Gastrocnemius medialis (tissue), 4 donors: ENCODE measurements around the gene ZNF689. TPM values are rescaled to one million over a fixed set of nuclear protein-coding genes. Genes with fewer than 3 reads are reported as not detected.
A peak's percentile ranks its signal among the peaks of the same experiment; 100 is the strongest.

Experiments
- ATAC-seq, 2 donors: fragments of 150-250 bp; one replicate each; pipeline ENCODE4 v1.9.1; 2016
- DNase-seq, 2 donors: peaks; one replicate each; pipeline ENCODE4 v3.0.0-alpha.2; 2019
- H3K27ac ChIP-seq, 4 donors: fragments of 200-600 bp; sonication (generic); 1 replicate in 1 of 4; 2 replicates in 3 of 4; pipeline ENCODE4 v1.5.1; 2016 to 2018; ENCODE audit warnings: mild to moderate bottlenecking in 2 of 4, moderate library complexity in 1 of 4
- H3K27me3 ChIP-seq, 3 donors: fragments of 200-600 bp; sonication (generic) in 2 of 3; 1 replicate in 1 of 3; 2 replicates in 2 of 3; pipeline versions ENCODE4 v1.5.1 to v1.6.0; 2016 to 2019; ENCODE audit warnings: mild to moderate bottlenecking in 1 of 3, moderate library complexity in 1 of 3
- H3K36me3 ChIP-seq, 2 donors: fragments of 200-600 bp; sonication (generic) in 1 of 2; one replicate each; pipeline ENCODE4 v1.5.1; 2017 to 2018
- H3K4me1 ChIP-seq, 2 donors: fragments of 200-600 bp; sonication (generic) in 1 of 2; one replicate each; pipeline ENCODE4 v1.5.1; 2016 to 2017; ENCODE audit warnings: mild to moderate bottlenecking in 2 of 2
- H3K4me3 ChIP-seq, 4 donors: fragments of 200-600 bp; sonication (generic) in 3 of 4; 1 replicate in 1 of 4; 2 replicates in 3 of 4; pipeline ENCODE4 v1.5.1; 2016 to 2019; ENCODE audit warnings: mild to moderate bottlenecking in 2 of 4
- H3K9me3 ChIP-seq, 3 donors: fragments of 200-600 bp; sonication (generic) in 2 of 3; 1 replicate in 1 of 3; 2 replicates in 2 of 3; pipeline ENCODE4 v1.5.1; 2016 to 2019
- CTCF ChIP-seq, 5 experiments: fragments of 450-650 bp in 3 of 5; fragments of 200-600 bp in 2 of 5; sonication (generic) in 2 of 5; IDR thresholded peaks in 4 of 5; conservative IDR thresholded peaks in 1 of 5; 1 replicate in 4 of 5; 2 replicates in 1 of 5; pipeline ENCODE4 v1.5.1; 2016 to 2019; ENCODE audit warnings: antibody characterized with exemption in 5 of 5, mild to moderate bottlenecking in 3 of 5, moderate library complexity in 3 of 5
- POLR2A ChIP-seq, 2 donors: fragments of 450-650 bp; IDR thresholded peaks; one replicate each; pipeline ENCODE4 v1.6.1; 2017; ENCODE audit warnings: antibody characterized with exemption in 2 of 2, mild to moderate bottlenecking in 2 of 2, moderate library complexity in 2 of 2
- in situ Hi-C, 4 donors: fragments of 200-750 bp; cut with MboI; loops; one replicate each; pipeline versions ENCODE4 v1.15.0 to v1.8.0; 2017; ENCODE audit warnings: low sequenced_read_pairs in 4 of 4
- intact Hi-C: fragments of 100-400 bp; cut with DNase I; formaldehyde crosslinking; loops from one replicate; pipeline ENCODE4 v1.15.1; 2023; ENCODE audit warnings: low total_unique reads
- total RNA-seq, 4 donors: library from RNA; depleted of rRNA; stranded (reverse); fragments of >200 nt; gene quantifications; one replicate each; pipeline versions ENCODE4 v1.1.0 to v1.2.3, GENCODE V29; 2016

Gene ZNF689
- total RNA-seq, 4 donors from 2014 or later, result 2.9 to 6.3 (median 6.1) TPM

DNA sequence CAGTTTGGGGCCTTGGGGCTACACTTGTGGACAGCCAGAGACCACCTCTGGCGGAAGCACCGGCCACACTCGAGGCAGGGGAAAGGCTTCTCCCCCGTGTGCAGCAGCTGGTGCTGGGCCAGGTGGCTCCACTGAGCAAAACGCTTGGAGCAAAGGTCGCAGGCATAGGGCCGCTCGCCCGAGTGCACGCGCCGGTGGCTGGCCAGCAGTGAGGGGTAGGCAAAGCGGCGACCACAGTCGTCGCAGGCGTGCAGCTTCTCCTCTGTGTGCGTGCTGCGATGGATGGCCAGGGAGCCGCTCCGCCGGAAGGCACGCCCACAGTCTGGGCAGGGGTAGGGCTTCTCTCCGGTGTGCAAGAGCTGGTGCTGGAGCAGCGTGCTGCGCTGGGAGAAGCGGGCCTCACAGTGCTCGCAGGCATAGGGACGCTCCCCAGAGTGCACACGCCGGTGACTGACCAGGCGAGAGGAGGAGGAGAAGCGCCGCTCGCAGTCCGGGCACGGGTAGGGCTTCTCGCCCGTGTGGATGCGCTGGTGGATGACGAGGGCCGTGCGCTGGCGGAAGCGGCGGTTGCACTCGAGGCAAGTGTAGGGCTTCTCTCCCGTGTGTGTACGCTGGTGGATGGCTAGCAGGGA is 5.8 kb downstream of the ZNF689 start:
- Histone ChIP-seq H3K4me3 (no peak overlapping the region), H3K27me3 (no peaks in the 10 kb centered on the region), H3K36me3 (peaks cover 0 to 51% of the 10 kb centered on the region in 2 donors), H3K27ac (no peak overlapping the region), H3K4me1 (no peaks in the 10 kb centered on the region), H3K9me3 (no peaks in the 10 kb centered on the region)
- TF ChIP-seq POLR2A (IDR thresholded peaks at IDR 0.05) (no peak), CTCF (IDR thresholded peaks at IDR 0.05 in 4 of 5, conservative IDR thresholded peaks at IDR 0.05 in 1 of 5) (no peak)
- in situ Hi-C loops (no loop called here), intact Hi-C loops (no loop called here)
- DNase-seq (no peak), ATAC-seq (no peak)

DNA sequence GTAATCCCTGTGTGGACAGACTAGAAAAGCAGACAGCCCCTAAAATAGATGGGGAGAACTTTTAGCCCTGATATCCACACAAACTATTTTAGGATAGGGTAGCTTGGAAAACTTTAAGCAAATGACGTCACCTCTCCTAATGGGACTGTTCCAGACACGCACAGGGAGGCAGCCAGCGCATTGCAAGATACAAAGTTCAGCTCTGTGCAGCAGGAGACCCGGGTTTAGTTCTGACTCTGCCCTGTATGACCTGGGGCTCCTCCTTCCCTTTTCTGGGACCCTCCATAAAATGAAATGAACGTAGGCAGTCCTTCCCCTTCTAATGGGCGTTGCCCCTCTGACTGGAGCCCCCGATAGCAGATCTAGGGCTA is 6.3 kb downstream of the ZNF689 start:
- ATAC-seq (no peak), DNase-seq (no peak)
- Histone ChIP-seq H3K9me3 (no peaks in the 10 kb centered on the region), H3K4me3 (no peak overlapping the region), H3K4me1 (no peaks in the 10 kb centered on the region), H3K27ac (no peak overlapping the region), H3K27me3 (no peaks in the 10 kb centered on the region), H3K36me3 (peaks cover 0 to 51% of the 10 kb centered on the region in 2 donors)
- TF ChIP-seq POLR2A (IDR thresholded peaks at IDR 0.05) (no peak), CTCF (IDR thresholded peaks at IDR 0.05 in 4 of 5, conservative IDR thresholded peaks at IDR 0.05 in 1 of 5) (no peak)
- intact Hi-C loops (no loop called here), in situ Hi-C loops (no loop called here)

DNA sequence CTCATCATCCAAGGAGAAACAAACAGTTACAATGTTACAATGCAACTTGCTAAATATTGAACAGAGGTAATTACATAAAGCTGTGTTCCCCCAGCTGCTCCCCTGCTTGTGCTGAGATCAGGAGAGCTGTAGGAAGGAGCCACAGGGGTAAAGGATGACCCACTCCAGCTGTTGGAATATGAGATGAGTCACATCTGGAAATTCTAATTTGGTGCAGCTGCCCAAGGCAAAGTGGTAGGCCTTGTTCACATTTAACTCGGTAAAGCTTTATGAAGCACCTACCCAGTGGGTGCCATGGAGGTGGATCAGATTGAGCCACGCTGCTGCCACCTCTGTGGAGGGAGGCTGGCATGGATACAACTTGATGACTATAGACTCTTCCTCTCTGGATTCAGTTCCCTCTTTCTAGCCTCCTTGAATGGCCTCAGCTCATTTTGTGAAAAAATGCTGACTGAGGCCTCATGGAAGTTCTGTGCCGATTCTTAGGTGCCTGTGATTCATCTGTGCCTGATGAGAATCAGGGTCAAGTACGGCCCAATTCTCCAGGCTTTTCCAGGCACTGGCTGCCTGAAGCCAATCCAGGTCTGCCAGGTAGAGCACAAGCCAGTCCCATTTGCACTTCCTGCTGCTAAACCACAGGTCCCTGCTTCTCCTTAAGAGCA is 7.4 kb downstream of the ZNF689 start:
- Histone ChIP-seq H3K9me3 (no peaks in the 10 kb centered on the region), H3K27ac (peak overlapping the region in 1 of 4 donors; percentile 9), H3K36me3 (peaks cover 0 to 46% of the 10 kb centered on the region in 2 donors), H3K4me1 (no peaks in the 10 kb centered on the region), H3K27me3 (no peaks in the 10 kb centered on the region), H3K4me3 (no peak overlapping the region)
- DNase-seq (no peak), ATAC-seq (no peak)
- TF ChIP-seq POLR2A (IDR thresholded peaks at IDR 0.05), result no peak
- no peak for TF ChIP-seq CTCF (IDR thresholded peaks at IDR 0.05 in 4 of 5, conservative IDR thresholded peaks at IDR 0.05 in 1 of 5)
- in situ Hi-C loops (no loop called here), intact Hi-C loops (no loop called here)

- no peaks in the 10 kb centered on the region for H3K9me3 ChIP-seq
- no peak for DNase-seq
- in situ Hi-C loops (no loop called here), intact Hi-C loops (no loop called here)
- H3K27ac ChIP-seq, result no peak overlapping the region
- no peak for ATAC-seq
- TF ChIP-seq POLR2A (IDR thresholded peaks at IDR 0.05) (no peak), CTCF (IDR thresholded peaks at IDR 0.05 in 4 of 5, conservative IDR thresholded peaks at IDR 0.05 in 1 of 5) (no peak)
- H3K36me3 ChIP-seq, result peaks cover 0 to 40% of the 10 kb centered on the region in 2 donors
- H3K4me3 ChIP-seq, result no peak overlapping the region
- H3K4me1 ChIP-seq, result no peaks in the 10 kb centered on the region
- no peaks in the 10 kb centered on the region for H3K27me3 ChIP-seq
Observed at GRCh38 chr16:30601966-30602365, 8.2 kb downstream of the ZNF689 start.
